IMR-90 (cell line): ENCODE results near the gene PRODH.

ENCODE experiments used
- CTCF ChIP-seq: conservative IDR thresholded peaks from 2 replicates; pipeline ENCODE4 v1.5.1; 2012; ENCODE audit warnings: mild to moderate bottlenecking, low read depth, low read length, improper control_type of control experiment
- FOS ChIP-seq: fragments of 150-350 bp; IDR thresholded peaks from 2 replicates; pipeline ENCODE4 v1.6.1; 2016; ENCODE audit warnings: low read depth, low read length
- MXI1 ChIP-seq: IDR thresholded peaks from 2 replicates; pipeline ENCODE4 v1.6.1; 2012; ENCODE audit warnings: low read depth, mild to moderate bottlenecking, low read length, moderate library complexity, borderline replicate concordance
- POLR2A ChIP-seq: IDR thresholded peaks from 2 replicates; pipeline ENCODE4 v1.6.1; 2012; ENCODE audit warnings: mild to moderate bottlenecking, low read depth, low read length
- RAD21 ChIP-seq: IDR thresholded peaks from 2 replicates; pipeline ENCODE4 v1.6.1; 2012; ENCODE audit warnings: low read length, improper control_type of control experiment
- SMC3 ChIP-seq: fragments of 150-350 bp; IDR thresholded peaks from 2 replicates; pipeline ENCODE4 v1.6.1; 2016; ENCODE audit warnings: low read depth, mild to moderate bottlenecking, antibody characterized with exemption, low read length, moderate library complexity

- no peak for TF ChIP-seq CTCF
- TF ChIP-seq POLR2A: no peak
- TF ChIP-seq RAD21: no peak
- TF ChIP-seq MXI1: no peak
- TF ChIP-seq FOS: no peak
- no peak for TF ChIP-seq SMC3
These were observed 26.5 kb downstream of the PRODH start for GRCh38 chr22:18909556-18909955.
